GM18870 (cell line): ENCODE measurements around the gene CRTC3.

Source experiments
- ATAC-seq: cut with Tn5 transposase; IDR thresholded peaks from one replicate; pipeline ENCODE4 v1.9.1; 2021; ENCODE audit warnings: moderate library complexity; ENCODE audit not compliant: unreplicated experiment

The CRTC3 gene

DNA sequence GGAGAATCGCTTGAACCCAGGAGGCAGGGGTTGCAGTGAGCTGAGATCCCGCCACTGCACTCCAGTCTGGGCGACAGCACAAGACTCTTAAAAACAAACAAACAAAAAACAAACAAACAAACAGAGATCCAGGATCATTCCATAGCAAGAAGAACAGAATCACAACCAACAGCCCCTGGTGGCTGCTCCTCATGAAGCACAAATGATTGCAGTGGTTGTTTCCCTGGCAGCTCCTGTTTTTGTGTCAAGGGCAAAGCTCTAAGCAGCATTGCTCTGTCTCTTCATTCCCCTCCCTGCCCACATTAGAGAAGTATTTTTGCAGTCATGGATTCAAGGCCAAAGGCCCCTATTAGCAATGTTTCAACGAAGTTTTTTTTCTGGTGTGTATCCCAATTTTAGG is 161.6 kb downstream of the CRTC3 start:
- ATAC-seq: no peak

DNA sequence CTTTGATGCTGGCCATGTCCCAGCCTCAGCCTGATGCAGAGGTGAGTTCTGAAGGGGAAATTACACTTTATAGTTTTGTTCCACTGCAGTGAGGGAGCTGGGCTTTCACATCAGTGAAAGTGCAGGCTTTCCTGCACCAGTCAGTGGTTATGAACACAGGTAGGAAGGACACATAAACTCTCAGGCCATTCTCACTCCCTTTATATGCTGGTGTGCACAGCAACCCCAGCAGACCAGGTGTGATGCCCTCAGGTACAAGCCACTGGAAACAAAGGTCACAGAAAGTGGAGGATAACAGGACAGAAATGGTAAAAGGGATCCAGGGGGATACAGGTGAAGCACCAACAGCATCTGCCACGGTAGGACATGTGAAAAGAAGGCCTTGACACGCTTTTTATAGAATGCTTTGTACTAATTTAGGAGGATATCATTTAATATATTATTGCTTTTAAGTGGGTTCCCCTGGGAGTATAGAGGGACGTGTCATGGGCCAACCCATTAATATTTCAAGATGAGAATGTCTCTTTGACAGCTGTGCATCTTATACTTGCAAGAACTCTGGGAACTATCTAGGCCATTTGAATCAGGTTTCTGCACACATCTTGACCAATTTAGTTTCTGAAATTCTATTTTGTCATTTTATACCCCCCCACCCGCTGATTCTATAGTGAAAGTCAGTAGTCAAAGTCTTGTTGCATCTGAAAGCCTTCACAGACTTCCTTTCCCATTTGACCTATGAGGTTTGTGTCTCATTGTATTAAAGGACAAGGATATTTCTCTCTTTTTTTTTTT is 162.5 kb downstream of the CRTC3 start:
- ATAC-seq: no peak
